SKM-1 treated with dmso at 0.1 percent for 144 hours (cell line): Measurements from ENCODE around the gene TNS1.
A peak's percentile ranks its signal among the peaks of the same experiment; 100 is the strongest.

Experiments used
- DNase-seq: peaks from one replicate; lab custom pipeline; 2025; ENCODE audit not compliant: unreplicated experiment; lab: John Stamatoyannopoulos, UW

Gene TNS1

GRCh38 chr2:217803653-217803960 lies 199.2 kb downstream of the TNS1 start:
- no peak for DNase-seq

GRCh38 chr2:217802876-217803652 lies 199.7 kb downstream of the TNS1 start:
- no peak for DNase-seq

GRCh38 chr2:217802266-217802665 lies 200.5 kb downstream of the TNS1 start:
- no peak for DNase-seq

GRCh38 chr2:217801711-217802110 lies 201.1 kb downstream of the TNS1 start:
- DNase-seq: no peak

GRCh38 chr2:217801115-217801531 lies 201.7 kb downstream of the TNS1 start:
- DNase-seq: no peak

- no peak for DNase-seq
Measured at GRCh38 chr2:217800433-217801114, 202.2 kb downstream of the TNS1 start.

GRCh38 chr2:217799563-217800432 lies 203.0 kb downstream of the TNS1 start:
- DNase-seq: no peak

- DNase-seq: peak; percentile 91
Measured at GRCh38 chr2:217798743-217799562, 203.8 kb downstream of the TNS1 start.

- DNase-seq: no peak
Measured at GRCh38 chr2:217798191-217798590, 204.6 kb downstream of the TNS1 start.

- no peak for DNase-seq
Measured at GRCh38 chr2:217797661-217798069, 205.1 kb downstream of the TNS1 start.

GRCh38 chr2:217797165-217797564 lies 205.6 kb downstream of the TNS1 start:
- DNase-seq: no peak

GRCh38 chr2:217795706-217796465 lies 206.9 kb downstream of the TNS1 start:
- DNase-seq: no peak

GRCh38 chr2:217795067-217795466 lies 207.7 kb downstream of the TNS1 start:
- no peak for DNase-seq

GRCh38 chr2:217794133-217794986 lies 208.4 kb downstream of the TNS1 start:
- DNase-seq: no peak

- DNase-seq: no peak
Measured at GRCh38 chr2:217793566-217794132, 209.1 kb downstream of the TNS1 start.

GRCh38 chr2:217792626-217793527 lies 209.9 kb downstream of the TNS1 start:
- DNase-seq: no peak

GRCh38 chr2:217791551-217791950 lies 211.2 kb downstream of the TNS1 start:
- DNase-seq: no peak
